Fibroblast of peridontal ligament (primary cell): ENCODE data around the gene ADAMTS12.
"Not testable (repeated sequence)": the region's sequence is repeated elsewhere in the genome, so short reads cannot be mapped to it uniquely, and the experiment has no call there.

ENCODE experiments used
- DNase-seq: peaks from one replicate; pipeline ENCODE4 v3.0.0-alpha.2; 2010; ENCODE audit errors: extremely low read depth

The ADAMTS12 gene

DNA sequence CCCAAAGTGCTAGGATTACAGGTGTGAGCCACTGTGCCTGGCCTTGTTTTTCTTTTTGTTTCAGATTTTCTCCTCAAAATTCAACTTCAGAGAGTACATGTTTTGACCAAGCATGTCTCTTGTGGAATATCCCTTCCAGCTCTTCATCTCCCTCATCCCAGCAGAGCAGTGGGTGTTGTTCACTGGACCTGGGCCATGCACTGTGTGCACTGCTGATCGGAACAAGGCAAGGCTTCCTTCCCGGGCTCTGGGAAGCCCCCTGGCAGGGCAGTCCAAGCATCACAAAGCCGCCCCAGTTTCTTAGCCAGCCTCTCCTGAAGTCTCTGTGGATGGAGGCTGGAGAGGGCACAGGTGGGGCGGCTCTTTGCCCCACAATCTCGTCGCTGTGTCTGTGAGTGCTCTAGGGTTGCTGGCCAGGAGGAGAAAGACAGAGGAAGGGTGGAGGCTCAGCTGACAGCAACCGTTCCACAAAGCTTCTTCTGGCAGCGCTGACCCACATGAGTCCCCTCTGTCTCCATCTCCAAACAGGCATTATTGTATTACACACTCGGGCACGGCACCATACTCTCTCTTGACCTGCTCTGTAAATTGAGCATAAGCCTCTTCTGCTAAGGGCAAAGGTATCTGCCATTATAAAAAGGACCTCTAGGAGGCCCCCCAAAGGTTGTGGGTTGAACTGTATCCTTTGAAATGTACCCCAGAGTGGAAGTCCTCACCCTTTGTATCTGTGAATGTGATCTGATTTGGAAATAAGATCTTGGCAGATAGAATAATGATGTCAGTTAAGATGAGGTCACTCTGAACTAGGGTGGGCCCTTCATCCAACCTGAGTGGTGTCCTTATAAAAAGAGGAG is 361.4 kb downstream of the ADAMTS12 start:
- DNase-seq: no peak

DNA sequence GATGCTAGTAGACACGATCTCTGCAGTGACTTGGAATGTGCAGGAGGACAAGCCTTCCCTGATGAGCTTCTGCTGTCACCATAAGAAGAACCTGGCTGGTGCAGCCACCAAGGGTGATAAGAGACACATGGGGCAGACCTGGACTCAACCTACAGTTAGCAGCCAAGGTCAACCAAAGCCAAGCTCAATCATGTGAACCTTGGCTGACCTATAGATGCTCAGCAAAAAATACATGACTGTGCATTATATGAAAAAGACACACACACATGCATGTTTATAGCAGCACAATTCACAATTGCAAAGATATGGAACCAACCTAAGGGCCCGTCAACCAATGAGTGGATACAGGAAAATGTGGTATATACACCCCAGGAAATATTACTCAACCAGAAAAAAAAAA is 364.1 kb downstream of the ADAMTS12 start:
- no peak for DNase-seq

DNA sequence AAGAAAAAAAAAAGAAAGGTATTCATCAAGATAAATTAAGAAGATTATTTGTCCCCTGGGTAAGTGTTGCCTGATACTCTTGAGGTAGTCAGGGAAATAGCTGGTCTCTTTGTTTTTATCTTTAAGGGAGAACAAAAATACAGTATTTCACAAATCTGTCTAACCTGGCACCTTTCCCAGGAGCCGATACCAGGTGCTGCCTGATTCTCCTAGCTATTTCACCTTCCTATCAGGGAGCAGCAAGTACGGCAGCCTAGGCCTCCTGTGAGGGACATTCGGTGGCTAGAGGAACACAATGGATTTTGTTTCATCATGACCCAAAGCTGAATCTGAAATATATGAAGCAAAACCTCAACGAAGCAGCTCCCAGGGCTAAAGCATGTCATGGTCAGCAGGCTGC is 365.0 kb downstream of the ADAMTS12 start:
- DNase-seq: no peak

DNA sequence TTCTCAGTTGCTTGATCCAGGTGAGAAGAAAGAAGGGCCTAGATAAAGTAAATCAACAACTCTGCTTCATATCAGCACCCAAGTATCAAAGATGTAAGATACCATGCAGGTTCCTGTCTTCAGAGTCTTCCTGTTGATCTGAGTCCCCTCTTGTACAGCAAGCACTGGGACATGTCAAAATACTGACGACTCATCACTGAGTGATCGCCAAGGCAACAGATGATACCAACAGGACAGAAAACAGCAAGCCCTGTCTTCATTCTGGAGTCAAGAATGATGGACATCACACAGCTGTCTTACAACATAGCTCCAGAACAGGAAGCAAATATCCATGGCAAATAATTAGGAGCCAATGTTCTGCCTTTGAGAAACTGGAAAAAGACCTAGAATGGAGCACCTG is 367.3 kb downstream of the ADAMTS12 start:
- peak; percentile 8 for DNase-seq

DNA sequence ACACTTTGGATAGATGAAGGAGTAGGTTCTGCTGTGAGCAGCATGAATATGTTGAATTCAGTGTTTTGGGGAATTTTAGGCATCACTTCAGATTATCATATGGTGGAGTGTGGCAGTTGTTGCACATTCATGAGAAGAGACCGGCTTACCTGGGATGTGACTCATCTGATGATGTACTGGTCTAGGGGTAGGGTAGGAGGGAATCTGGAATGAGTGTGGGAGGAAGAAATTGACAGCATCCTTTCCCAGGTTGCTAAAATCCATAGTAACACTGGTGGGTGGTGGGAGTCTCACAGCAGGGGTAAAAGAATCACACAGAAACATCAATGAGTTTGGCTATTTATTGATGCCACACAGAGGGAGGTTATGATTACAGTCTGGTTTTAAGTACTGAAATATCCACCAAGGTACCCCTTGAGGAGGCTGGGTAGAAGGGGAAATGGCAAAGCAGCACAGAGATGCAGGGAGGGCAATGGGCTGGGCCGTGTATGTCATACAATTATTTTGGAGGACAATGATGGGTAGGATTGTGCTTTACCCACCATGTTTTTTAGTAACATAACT is 368.5 kb downstream of the ADAMTS12 start:
- no peak for DNase-seq

DNA sequence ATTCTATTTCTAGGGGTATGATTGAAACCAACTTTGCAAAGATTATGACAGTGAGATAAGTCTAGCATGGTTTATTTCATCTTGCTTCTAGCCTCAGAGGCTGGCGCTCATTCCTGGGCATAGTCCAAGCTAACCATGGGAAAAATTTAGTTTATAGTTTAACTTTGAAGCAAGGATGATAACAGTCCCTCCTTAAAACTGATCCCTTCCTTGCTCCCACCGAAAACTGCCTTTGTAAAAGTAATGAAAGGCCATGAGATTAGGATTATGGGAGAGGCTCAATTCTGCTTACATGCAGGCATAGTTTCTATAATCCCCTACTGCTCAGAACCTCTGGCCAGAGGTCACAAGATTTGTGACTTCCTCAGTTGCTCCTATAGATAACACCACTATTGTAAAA is 375.4 kb downstream of the ADAMTS12 start:
- DNase-seq: peak; percentile 17

DNA sequence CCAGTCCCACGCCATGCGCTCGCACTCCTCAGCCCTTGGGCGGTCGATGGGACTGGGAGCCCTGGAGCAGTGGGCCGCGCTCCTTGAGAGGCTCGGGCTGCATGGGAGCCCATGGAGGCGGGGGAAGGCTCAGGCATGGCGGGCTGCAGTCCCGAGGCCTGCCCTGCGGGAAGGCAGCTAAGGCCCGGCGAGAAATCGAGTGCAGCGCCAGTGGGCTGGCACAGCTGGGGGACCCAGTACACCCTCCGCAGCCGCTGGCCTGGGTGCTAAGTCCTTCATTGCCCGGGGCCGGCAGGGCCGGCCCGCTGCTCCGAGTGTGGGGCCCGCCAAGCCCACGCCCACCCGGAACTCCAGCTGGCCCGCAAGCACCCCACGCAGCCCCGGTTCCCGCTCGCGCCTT is 376.4 kb downstream of the ADAMTS12 start:
- not testable (repeated sequence) for DNase-seq

DNA sequence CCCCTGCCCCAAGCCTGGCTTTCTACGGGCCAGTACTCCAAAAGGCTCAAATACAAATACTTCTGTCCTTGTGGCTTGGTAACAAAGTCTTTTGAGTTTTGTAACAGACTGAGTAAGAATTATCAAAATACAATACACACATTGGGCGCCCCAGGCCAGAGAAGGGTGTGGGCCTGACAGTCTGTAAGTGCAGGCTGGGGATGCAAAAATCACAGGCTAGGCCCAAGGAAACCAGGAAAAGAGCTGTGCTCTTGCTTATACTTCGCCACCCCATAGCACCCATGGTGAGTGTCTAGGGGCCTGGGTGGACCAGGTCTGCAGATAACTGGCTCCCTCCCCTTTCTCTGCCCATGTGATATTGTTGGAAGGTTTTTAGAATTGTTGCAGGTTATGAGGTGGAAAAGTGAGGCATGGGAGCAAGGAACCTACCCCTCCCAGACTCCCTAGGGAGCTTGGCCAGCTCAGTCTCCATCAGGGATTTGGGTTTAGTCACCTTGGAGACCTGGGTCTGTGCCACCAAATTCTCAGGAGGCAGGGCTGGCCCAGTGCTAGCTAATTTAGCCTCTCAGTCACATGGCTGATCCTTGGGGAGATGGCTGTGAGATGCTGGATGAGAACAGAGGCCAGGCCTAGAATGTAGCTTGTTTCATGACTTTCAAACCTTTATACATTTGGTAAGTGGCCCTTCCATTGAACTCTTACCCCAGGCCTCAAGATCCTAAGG is 378.2 kb downstream of the ADAMTS12 start:
- DNase-seq: peak; percentile 34

DNA sequence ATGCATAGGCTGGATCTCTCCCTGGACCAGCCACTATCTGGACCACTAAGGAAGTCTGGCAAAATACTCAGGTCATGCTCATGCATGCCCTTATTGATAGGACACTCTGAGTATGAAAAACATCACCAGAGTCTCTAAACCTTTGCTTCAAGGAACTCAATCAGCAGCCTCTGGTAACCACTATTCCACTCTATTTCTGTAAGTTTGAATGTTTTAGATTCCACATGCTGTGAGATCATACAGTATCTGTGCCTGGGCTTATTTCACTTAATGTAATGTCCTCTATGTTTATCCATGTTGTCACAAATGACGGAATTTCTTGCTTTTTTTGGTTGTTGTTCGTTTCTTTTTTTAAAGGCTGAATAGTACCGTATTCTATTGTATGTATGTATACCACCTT is 382.8 kb downstream of the ADAMTS12 start:
- DNase-seq: peak; percentile 52

DNA sequence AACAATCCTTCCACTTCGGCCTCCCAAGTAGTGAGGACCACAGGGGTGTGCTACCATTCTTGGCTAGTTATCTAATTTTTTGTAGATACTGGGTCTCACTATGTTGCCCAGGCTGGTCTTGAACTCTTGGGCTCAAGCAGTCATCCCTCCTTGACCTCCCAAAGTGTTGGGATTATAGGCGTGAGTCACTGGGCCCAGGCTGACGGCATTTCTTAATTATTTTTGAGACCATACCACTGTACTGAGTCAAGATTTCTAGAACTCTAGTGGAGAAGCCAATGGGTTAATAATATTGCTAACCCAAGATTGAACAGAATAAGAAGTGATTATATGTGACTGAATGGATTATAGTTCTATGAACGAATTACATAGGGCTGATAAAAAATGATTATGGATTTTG is 384.4 kb downstream of the ADAMTS12 start:
- DNase-seq: no peak

DNA sequence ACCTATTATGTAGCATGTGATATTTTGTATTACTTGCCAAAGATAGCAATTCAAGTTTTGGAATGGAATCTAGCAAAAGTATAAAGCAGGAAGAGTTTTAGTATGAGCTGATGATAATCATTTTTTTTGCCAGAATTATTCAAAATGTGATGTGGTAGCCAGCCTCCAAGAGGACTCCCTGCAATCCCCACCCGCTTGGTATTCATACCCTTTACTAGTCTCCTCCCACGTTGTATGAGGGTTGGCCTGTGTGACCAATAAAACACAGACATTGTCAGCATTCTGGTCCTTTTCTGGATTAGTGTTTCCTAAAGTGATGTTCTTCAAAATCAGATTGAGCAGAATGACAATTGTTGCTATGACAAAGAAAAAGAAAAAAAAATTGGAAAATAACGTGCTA is 387.2 kb downstream of the ADAMTS12 start:
- no peak for DNase-seq

DNA sequence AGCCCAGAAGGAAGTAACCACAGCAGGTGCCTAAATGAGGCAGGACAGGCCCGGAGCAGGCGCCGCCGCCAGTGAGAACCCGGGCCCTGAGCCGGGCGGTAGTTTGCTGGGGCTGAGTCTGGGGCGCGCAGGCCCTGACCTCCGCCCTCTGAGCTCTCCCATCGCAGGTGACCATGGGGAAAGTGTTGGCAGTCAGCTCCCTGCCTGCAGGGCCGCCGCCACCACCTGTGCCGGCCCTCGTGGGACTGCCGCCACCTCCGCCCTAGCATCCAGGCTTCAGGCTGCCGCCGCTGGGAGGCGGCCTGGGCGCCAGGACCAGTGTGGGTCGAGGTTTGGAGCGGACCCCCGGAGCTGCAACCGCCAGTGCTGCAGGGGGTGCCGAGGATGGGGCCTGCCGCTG is 389.9 kb downstream of the ADAMTS12 start:
- no peak for DNase-seq

DNA sequence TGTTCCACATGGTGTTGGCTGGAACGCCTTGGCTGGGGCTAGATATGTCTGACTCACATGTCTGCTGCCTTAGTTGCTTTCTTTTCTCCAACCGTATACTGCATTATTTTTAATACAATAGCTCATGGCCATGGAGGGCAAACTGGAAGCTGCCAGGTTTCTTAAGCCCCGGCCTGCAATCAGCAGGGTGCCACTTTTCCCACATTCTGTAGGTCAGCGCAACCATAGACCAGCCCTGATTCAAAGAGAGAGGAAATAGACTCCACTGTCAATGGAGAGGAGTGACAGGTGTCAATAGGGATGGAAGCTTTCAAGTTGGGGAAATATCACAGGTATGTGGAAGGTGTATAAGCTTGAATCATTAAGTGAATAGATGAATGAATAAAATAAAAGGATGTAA is 390.5 kb downstream of the ADAMTS12 start:
- DNase-seq: no peak

DNA sequence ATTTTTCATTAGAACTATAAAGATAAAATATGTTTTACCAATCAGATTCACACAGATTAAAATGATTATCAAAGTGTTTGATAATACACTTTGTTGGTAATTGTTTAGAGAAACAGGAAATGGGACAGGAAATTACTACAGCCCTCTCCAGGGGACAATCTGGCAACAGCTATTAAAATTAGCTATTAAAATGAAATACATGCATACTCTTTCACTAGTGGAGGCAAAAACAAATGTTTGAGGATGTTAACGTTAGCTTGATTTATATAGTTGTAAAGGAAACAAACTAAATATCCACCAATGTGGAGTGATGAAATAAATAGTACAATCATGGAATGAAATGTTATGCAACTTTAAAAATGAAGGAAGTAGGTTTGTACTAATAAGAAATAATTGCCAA is 397.3 kb downstream of the ADAMTS12 start:
- no peak for DNase-seq

DNA sequence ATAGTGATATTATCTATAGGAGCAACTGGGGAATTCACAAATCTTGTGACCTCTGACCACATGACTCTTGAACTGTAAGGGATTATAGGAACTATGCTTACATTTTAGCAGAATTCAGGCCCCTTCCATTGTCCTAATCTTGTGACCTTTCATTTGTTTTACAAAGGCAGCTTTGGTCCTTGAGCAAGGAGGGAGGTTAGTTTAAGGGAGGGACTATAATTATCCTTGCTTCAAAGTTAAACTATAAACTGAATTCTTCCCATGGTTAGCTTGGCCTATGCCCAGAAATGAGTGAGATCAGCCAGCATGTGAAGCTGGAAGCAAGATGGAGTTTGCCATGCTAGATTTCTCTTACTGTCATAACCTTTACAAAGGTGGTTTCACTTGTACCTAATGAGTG is 399.8 kb downstream of the ADAMTS12 start:
- peak; percentile 74 for DNase-seq

DNA sequence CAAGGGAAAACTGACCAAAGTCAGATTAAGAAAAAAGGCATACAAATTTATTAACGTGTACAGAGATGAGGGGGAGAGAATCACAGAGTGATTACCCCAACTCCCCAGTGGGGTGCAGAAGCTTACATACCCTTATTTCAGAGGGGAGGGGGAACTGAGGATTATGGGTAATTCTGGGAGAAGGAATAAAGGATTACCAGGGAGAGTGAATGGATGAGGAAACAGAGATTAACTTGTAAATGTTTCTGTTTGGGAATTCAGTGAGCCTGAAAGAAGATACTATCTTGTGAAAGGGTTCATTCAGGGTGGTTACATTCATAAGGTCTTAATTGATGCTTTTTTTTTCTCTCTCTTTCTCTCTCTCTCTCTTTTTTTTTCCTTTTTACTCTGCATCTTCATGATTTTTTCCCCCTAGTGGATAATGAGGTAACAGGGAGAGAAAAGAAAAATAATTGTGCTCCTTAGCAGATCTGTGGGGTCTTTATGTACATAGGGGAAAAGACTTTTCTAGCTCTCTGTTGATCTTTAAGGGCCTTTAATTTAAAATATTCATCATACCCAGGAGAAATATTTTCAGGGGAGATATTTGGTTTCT is 401.6 kb downstream of the ADAMTS12 start:
- no peak for DNase-seq

DNA sequence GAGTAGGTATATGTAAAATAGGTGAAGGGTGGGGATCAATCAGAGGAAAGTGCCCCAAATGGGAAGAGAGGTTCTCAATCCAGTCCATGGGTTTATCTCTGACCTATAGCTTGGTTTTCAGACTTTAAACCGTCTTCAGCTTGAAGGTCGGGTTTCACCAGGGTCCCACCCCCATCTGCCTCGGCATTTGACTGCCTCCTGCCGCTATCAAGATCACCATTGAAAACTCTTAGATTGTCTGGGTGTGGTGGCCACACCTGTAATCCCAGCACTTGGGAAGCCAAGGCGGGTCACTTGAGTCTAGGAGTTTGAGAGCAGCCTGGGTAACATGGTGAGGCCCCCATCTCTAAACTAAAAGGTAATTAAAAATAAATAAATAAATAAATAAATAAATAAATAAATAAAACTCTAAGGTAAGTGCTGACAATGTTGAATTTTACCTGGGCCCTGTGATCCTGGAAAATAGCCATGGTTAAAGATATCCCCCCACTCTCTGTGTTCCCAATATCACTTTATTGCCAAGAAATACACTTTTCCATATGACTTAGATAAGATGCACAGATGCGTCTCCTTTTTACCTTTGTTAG is 402.2 kb downstream of the ADAMTS12 start:
- no peak for DNase-seq

DNA sequence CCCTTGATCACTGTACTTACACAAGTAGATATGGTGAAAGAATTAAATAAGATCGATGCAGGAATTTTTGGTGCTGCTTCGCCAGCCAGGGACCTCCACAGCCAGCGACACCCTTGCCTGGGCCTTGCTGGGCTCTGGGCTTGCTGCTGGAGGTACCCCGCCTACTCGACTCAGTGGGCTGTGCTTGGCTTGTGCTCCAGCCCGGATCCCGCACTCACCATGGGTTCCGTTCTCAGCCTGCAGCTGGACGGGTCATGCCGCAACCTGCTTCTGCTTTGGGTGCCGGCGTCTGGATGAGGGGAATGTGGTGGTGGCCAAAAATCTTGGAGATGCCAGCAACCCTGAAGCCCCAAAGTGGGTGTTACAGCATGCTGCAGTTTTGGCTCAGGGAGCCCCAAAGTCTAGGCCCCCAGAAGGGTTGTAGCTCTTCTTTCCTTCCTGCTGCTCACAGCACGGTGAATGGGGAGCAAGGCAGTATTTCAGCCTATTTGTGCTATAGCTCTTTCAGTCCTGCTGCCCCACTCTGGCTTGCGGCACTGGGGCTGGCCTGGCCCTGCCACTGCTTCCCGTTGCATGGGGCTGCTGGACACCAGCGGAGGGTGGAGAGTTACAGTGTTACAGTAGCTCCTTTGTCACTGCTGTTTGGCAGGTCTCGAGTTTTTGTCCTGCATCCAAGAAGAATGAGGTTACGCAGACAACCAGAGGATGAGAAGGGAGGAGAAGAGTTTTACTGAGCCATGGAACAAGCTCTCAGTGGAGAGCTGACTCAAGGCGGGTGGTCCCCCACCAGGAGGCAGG is 403.0 kb downstream of the ADAMTS12 start:
- DNase-seq: no peak

DNA sequence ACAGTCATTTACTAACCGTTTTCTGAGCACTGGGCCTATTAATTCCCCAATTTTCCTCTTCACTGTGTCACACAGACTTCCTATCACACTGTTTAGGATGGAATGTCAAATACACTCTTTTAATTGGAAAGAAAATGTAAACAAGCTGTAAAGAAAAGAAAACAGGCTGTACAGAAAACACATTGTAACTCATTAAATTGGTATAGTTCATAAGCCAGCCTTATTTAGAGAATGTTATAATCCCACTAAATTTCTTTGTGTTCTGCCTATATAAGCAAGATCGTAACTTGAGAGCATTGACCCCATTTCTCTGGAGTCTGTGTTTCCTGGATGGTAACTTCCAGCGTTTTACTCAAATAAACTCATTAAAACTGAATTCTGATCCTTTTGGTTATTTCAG is 404.6 kb downstream of the ADAMTS12 start:
- DNase-seq: peak; percentile 11

DNA sequence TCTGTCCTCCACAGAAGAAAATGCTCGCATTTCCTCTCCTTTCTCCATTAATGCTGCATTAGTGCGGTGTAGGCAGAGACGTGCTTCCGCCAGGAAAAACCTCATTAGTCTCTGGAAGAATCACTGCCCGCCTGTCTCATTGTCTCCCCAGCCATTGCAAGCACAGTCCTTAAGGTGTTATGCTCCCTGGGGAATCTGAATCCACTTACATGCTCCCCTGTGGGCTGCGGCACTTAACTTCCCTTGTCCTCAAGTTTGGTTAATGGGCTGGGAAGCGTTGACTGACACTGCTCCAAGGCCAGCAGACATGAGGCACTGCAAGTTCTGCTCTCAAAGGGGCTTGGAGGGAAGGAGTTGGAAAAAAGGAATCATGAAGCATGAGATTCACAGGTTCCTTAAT is 409.5 kb downstream of the ADAMTS12 start:
- no peak for DNase-seq

DNA sequence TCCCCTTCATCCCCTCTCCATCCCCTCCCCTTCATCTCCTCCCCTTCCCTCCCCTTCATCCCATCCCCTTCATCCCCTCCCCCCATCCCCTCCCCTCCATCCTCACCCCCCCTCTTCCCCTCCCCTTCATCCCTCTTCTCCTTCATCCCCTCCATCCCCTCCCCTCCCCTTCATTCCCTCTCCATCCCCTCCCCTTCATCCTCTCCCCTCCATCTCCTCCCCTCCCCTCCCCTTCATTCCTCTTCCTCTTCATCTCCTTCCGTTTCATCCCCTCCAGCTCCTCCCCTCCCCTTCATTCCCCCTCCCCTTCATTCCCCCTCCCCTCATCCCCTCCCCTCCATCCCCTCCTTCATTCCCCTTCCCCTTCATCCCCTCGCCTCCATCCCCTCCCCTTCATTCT is 410.9 kb downstream of the ADAMTS12 start:
- DNase-seq: no peak
